BLaER1 treated with 17β-estradiol and CSF1 and Interleukin-3, amounts not matched to agents 10 nM and 100 nM (cell line): ENCODE data around the gene SPOCK2.

Experiments used
- H3K27ac ChIP-seq, 11 experiments: shearing (Covaris generic); formaldehyde crosslinking; 2 replicates each; pipeline ENCODE4 v1.8.1; 2022
- H3K27me3 ChIP-seq, 11 experiments: shearing (Covaris generic); formaldehyde crosslinking; 2 replicates each; pipeline ENCODE4 v1.8.1; 2022
- H3K36me3 ChIP-seq, 11 experiments: shearing (Covaris generic); formaldehyde crosslinking; 2 replicates each; pipeline ENCODE4 v1.8.1; 2022
- H3K4me1 ChIP-seq, 10 experiments: shearing (Covaris generic); formaldehyde crosslinking; 2 replicates each; pipeline ENCODE4 v1.8.1; 2022
- H3K4me2 ChIP-seq, 11 experiments: shearing (Covaris generic); formaldehyde crosslinking; 2 replicates each; pipeline ENCODE4 v1.8.1; 2022
- H3K4me3 ChIP-seq, 10 experiments: shearing (Covaris generic); formaldehyde crosslinking; 2 replicates each; pipeline ENCODE4 v1.8.1; 2022
- H3K9ac ChIP-seq, 11 experiments: shearing (Covaris generic); formaldehyde crosslinking; 2 replicates each; pipeline ENCODE4 v1.8.1; 2022
- H3K9me3 ChIP-seq, 11 experiments: shearing (Covaris generic); formaldehyde crosslinking; replicated peaks in 1 of 11; 2 replicates each; pipeline ENCODE4 v1.8.1; 2022
- H4K20me1 ChIP-seq, 11 experiments: shearing (Covaris generic); formaldehyde crosslinking; 2 replicates each; pipeline ENCODE4 v1.8.1; 2022
- Cebpa-rat ChIP-seq, 11 experiments: shearing (Covaris generic); IDR thresholded peaks; 2 replicates each; pipeline ENCODE4 v1.8.1; 2022

Gene SPOCK2

DNA sequence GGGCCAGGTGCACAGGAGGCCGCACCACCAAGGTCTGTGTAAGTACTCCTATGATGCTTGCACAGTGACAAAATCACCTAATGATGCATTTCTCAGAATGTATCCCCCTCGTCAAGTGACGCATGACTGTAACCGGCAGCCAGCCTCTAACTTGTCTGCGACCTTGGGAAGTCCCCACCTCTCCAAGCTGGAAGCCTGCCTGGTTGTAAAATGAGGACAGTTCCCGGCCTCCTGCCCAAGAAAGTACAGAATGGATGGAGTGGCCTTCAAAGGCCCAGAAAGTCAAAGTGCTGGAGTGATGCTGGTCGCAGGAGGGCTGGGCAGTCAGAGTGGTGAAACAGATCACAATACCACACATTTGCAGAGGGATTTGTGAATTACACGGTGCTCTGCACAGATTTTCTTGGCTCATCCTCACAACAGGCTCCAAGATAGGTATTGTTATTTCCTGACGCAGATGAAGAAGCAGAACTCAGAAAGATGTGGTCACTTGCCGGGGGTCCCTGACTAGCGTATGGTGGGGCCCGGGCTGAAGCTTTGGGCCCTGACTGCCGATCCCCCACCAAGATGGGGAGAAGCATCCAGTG, 22.8 kb downstream of the SPOCK2 start:
- no peak overlapping the region for H3K4me2 ChIP-seq
- H3K27me3 ChIP-seq = no peaks in the 10 kb centered on the region
- H3K4me1 ChIP-seq = peaks cover 1 to 29% (median 23%) of the 10 kb centered on the region in 10 experiments; a peak in 17 of 20 replicates
- TF ChIP-seq Cebpa-rat (IDR thresholded peaks at IDR 0.05) = no peak
- no peaks in the 10 kb centered on the region for H3K36me3 ChIP-seq
- H3K9me3 ChIP-seq = no peaks in the 10 kb centered on the region
- H4K20me1 ChIP-seq = no peaks in the 10 kb centered on the region
- H3K27ac ChIP-seq = no peak overlapping the region
- H3K9ac ChIP-seq = no peak overlapping the region
- no peak overlapping the region for H3K4me3 ChIP-seq

DNA sequence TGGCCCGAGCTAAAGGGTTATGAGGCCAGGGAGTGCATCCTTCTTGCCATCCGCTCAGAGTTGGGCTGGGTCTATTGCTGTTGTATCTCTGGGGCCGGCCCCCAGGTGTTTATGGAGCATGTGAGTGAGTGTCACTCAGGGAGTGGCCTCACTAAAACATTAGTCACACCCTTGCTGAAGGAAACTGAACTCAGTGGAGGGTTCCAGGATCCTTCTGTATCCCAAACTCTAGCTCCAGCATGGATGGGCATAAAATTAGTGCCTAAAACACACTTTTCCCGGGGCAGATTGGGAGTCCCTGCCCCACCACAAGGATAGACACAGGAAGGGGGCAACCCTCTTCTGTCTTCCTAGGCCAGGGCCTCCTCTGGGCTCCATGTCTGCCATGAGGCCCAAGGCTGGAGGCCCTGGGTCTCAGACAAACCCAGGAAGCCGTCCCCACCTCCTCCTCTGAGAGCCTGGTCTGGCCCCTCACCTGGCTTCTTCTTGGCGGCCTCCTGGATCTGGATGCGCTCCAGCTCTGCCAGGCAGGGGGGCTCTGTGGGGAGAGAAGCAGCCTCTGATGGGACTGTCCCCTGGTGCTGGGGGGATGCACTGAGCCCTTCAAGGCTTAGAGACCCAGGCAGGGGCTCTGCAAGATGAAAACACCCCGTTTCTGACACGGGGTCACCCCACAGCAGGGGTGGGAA, 24.5 kb downstream of the SPOCK2 start:
- no peaks in the 10 kb centered on the region for H3K9me3 ChIP-seq
- no peaks in the 10 kb centered on the region for H3K36me3 ChIP-seq
- H3K4me1 ChIP-seq = peaks cover 4 to 35% (median 28%) of the 10 kb centered on the region in 10 experiments; a peak in 17 of 20 replicates
- no peak overlapping the region for H3K4me3 ChIP-seq
- no peak overlapping the region for H3K9ac ChIP-seq
- no peak overlapping the region for H3K4me2 ChIP-seq
- no peaks in the 10 kb centered on the region for H4K20me1 ChIP-seq
- H3K27me3 ChIP-seq = no peaks in the 10 kb centered on the region; a peak in 1 of 22 replicates
- TF ChIP-seq Cebpa-rat (IDR thresholded peaks at IDR 0.05) = no peak
- no peak overlapping the region for H3K27ac ChIP-seq

- no peak overlapping the region for H3K9ac ChIP-seq
- peaks cover 4 to 37% (median 31%) of the 10 kb centered on the region in 10 experiments; a peak in 17 of 20 replicates for H3K4me1 ChIP-seq
- no peak overlapping the region for H3K27ac ChIP-seq
- no peak overlapping the region for H3K4me2 ChIP-seq
- TF ChIP-seq Cebpa-rat (IDR thresholded peaks at IDR 0.05) = no peak
- no peaks in the 10 kb centered on the region for H3K36me3 ChIP-seq
- no peaks in the 10 kb centered on the region; a peak in 1 of 22 replicates for H3K27me3 ChIP-seq
- no peak overlapping the region for H3K4me3 ChIP-seq
- H3K9me3 ChIP-seq = no peaks in the 10 kb centered on the region
- no peaks in the 10 kb centered on the region for H4K20me1 ChIP-seq
These were observed 25.3 kb downstream of the SPOCK2 start for GRCh38 chr10:72062832-72063702.

DNA sequence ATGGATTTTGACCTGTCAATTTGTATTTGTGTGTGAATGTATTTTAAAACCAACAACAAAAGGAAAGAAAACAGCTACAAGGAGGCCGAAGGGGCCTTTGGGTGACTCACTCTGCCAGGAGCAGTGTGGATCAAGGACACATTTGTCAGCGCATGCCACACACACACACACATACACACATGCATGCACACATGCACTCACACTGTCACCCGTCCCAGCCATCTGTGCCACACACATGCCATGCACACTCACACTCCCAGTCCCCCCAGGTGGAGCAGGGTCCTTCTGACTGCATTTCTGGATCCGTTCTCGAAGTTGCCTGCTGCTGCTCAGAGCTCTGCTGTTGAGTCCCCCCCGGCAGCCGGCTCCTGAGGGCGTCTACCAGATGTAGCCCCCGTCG, 26.0 kb downstream of the SPOCK2 start:
- Histone ChIP-seq H3K36me3 (no peaks in the 10 kb centered on the region), H3K27ac (no peak overlapping the region), H3K27me3 (no peaks in the 10 kb centered on the region; a peak in 1 of 22 replicates), H3K4me2 (no peak overlapping the region), H4K20me1 (no peaks in the 10 kb centered on the region), H3K4me3 (no peak overlapping the region), H3K4me1 (peaks cover 4 to 33% (median 29%) of the 10 kb centered on the region in 10 experiments; a peak in 17 of 20 replicates), H3K9me3 (no peaks in the 10 kb centered on the region), H3K9ac (no peak overlapping the region)
- TF ChIP-seq Cebpa-rat (IDR thresholded peaks at IDR 0.05) = no peak

- no peaks in the 10 kb centered on the region for H4K20me1 ChIP-seq
- H3K4me1 ChIP-seq = peaks cover 4 to 33% (median 29%) of the 10 kb centered on the region in 10 experiments; a peak in 17 of 20 replicates
- H3K9ac ChIP-seq = 0 out of 22 replicates have a peak overlapping the region, but pooled peaks of 1 of the 11 experiments have one; percentile 3
- no peaks in the 10 kb centered on the region for H3K36me3 ChIP-seq
- no peak overlapping the region for H3K27ac ChIP-seq
- H3K4me2 ChIP-seq = peak overlapping the region in 7 of 11 experiments; percentile 15 to 56 (median 50); a peak in 5 of 22 replicates
- no peak for TF ChIP-seq Cebpa-rat (IDR thresholded peaks at IDR 0.05)
- no peaks in the 10 kb centered on the region for H3K9me3 ChIP-seq
- no peaks in the 10 kb centered on the region; a peak in 1 of 22 replicates for H3K27me3 ChIP-seq
- H3K4me3 ChIP-seq = no peak overlapping the region
These were observed 26.4 kb downstream of the SPOCK2 start for GRCh38 chr10:72061930-72062329.

DNA sequence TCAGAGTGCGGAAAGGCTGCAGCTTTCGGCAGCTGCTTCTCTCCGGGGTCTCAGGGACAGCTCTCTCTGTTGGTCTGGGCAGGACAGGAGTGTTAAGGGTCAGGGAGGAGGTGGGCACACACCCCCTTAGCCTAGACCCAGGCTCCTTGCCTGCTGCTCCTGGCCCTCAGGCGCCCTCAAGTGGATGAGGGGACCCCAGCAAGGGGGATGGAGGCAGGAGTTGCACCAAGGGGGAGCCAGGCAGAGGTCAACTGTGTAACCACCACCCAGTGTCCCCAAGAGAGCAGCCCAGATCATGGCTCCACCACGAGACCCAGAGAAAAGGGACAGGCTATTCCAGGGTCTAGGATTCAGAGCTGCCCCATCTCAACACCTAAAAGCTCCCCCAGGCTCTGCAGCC, 26.9 kb downstream of the SPOCK2 start:
- H3K9ac ChIP-seq = 0 out of 22 replicates have a peak overlapping the region, but pooled peaks of 2 of the 11 experiments have one; percentile 3 to 4
- peak overlapping the region in 9 of 11 experiments; percentile 4 to 56 (median 48); a peak in 14 of 22 replicates for H3K4me2 ChIP-seq
- peaks cover 4 to 33% (median 29%) of the 10 kb centered on the region in 10 experiments; a peak in 17 of 20 replicates for H3K4me1 ChIP-seq
- H3K36me3 ChIP-seq = no peaks in the 10 kb centered on the region
- no peak overlapping the region for H3K4me3 ChIP-seq
- H3K9me3 ChIP-seq = no peaks in the 10 kb centered on the region
- H3K27ac ChIP-seq = no peak overlapping the region
- H3K27me3 ChIP-seq = no peaks in the 10 kb centered on the region; a peak in 1 of 22 replicates
- no peak for TF ChIP-seq Cebpa-rat (IDR thresholded peaks at IDR 0.05)
- H4K20me1 ChIP-seq = no peaks in the 10 kb centered on the region

- H3K9ac ChIP-seq = peak overlapping the region in 1 of 11 experiments; percentile 59; a peak in 2 of 22 replicates
- H3K36me3 ChIP-seq = no peaks in the 10 kb centered on the region
- H3K27me3 ChIP-seq = no peaks in the 10 kb centered on the region; a peak in 1 of 22 replicates
- H3K4me2 ChIP-seq = peak overlapping the region in 10 of 11 experiments; percentile 17 to 89 (median 74); a peak in 18 of 22 replicates
- no peak for TF ChIP-seq Cebpa-rat (IDR thresholded peaks at IDR 0.05)
- no peak overlapping the region for H3K4me3 ChIP-seq
- H3K27ac ChIP-seq = no peak overlapping the region
- H3K9me3 ChIP-seq = no peaks in the 10 kb centered on the region
- peaks cover 4 to 33% (median 29%) of the 10 kb centered on the region in 10 experiments; a peak in 18 of 20 replicates for H3K4me1 ChIP-seq
- no peaks in the 10 kb centered on the region for H4K20me1 ChIP-seq
These were observed 28.2 kb downstream of the SPOCK2 start for GRCh38 chr10:72059843-72060822.
